GM18517 (cell line): ENCODE measurements around the gene LDHA.
"Not testable (repeated sequence)": the region's sequence is repeated elsewhere in the genome, so short reads cannot be mapped to it uniquely, and the experiment has no call there.

Experiments used
- ATAC-seq: cut with Tn5 transposase; IDR thresholded peaks from one replicate; pipeline ENCODE4 v1.9.1; 2021; ENCODE audit warnings: mild to moderate bottlenecking, moderate library complexity; ENCODE audit not compliant: unreplicated experiment

Gene LDHA

GRCh38 chr11:18393581-18394274 is 635 bp upstream of the LDHA start:
- no peak for ATAC-seq

- ATAC-seq: no peak
Observed at GRCh38 chr11:18394928-18395734, 768 bp downstream of the LDHA start.

- peak; percentile 54 for ATAC-seq
Observed at GRCh38 chr11:18395735-18396504, 1.6 kb downstream of the LDHA start.

- no peak for ATAC-seq
Observed at GRCh38 chr11:18397921-18398320, 3.6 kb downstream of the LDHA start.

GRCh38 chr11:18401077-18401476 is 6.7 kb downstream of the LDHA start:
- not testable (repeated sequence) for ATAC-seq

GRCh38 chr11:18404062-18404461 is 9.7 kb downstream of the LDHA start:
- no peak for ATAC-seq

- ATAC-seq: not testable (repeated sequence)
Observed at GRCh38 chr11:18407400-18407799, 13.0 kb downstream of the LDHA start.

- no peak for ATAC-seq
Observed at GRCh38 chr11:18408558-18409291, 14.4 kb downstream of the LDHA start.

GRCh38 chr11:18416459-18416858 is 22.1 kb downstream of the LDHA start:
- ATAC-seq: no peak

- no peak for ATAC-seq
Observed at GRCh38 chr11:18419040-18419439, 24.7 kb downstream of the LDHA start.

- no peak for ATAC-seq
Observed at GRCh38 chr11:18420067-18420466, 25.7 kb downstream of the LDHA start.

GRCh38 chr11:18427240-18427639 is 32.9 kb downstream of the LDHA start:
- ATAC-seq: no peak

GRCh38 chr11:18429332-18429731 is 35.0 kb downstream of the LDHA start:
- ATAC-seq: no peak

GRCh38 chr11:18438691-18439090 is 44.3 kb downstream of the LDHA start:
- ATAC-seq: no peak

- ATAC-seq: no peak
Observed at GRCh38 chr11:18449251-18449650, 54.9 kb downstream of the LDHA start.

GRCh38 chr11:18452927-18453326 is 58.6 kb downstream of the LDHA start:
- ATAC-seq: no peak

GRCh38 chr11:18455686-18456372 is 61.5 kb downstream of the LDHA start, which contains the start of gene LDHAL6A:
Gene LDHAL6A, plus strand, starts transcription at chr11:18455856. Its CDS starts 825 bp downstream, at chr11:18456681.
- ATAC-seq: no peak

- no peak for ATAC-seq
Observed at GRCh38 chr11:18457450-18457849, 63.1 kb downstream of the LDHA start.
